GM12892 (cell line): ENCODE results near the gene ATP2A3.

Source experiments
- POLR2A ChIP-seq: IDR thresholded peaks from 2 replicates; pipeline ENCODE4 v1.6.1; 2011; ENCODE audit warnings: low read depth, low read length, control low read depth
- POLR2AphosphoS5 ChIP-seq: IDR thresholded peaks from 2 replicates; pipeline ENCODE4 v1.6.1; 2011; ENCODE audit warnings: low read depth, low read length, control low read depth

GRCh38 chr17:3928406-3928805, 35.8 kb downstream of the ATP2A3 start:
- TF ChIP-seq POLR2AphosphoS5 (no peak), POLR2A (no peak)
